Midbrain (tissue), 1 donor: ENCODE measurements around the gene UMPS.

Experiments
- DNase-seq: peaks from one replicate; lab custom pipeline; 2025; lab: John Stamatoyannopoulos, UW

Gene UMPS

GRCh38 chr3:124730129-124730940 is at the start of gene UMPS:
TSS of gene UMPS (plus strand) at chr3:124730452. CDS start at chr3:124730472, 20 bp downstream.
- DNase-seq = peak; percentile 90

GRCh38 chr3:124680521-124680920 is 49.7 kb upstream of the UMPS start:
- DNase-seq = no peak

DNA sequence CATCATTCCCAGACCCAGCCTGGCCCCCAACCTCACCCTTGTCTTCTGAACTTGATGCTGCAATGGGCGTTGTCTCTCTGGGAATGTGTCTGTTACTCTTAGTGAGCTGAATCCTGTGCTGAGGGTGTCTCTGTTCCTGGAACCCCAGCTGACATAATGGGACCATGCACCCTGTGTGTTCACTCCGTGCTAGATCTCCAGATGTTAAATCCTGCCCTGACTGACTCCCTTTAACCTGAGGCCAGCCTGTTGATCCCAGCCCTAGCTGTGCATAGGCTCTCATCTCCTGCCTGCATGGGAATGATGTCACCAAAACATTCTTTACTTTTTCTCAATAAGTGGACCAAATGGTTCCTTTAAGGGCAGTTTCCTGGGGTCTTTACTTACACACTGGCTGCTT is 48.0 kb upstream of the UMPS start:
- DNase-seq = no peak

- no peak for DNase-seq
Observed at GRCh38 chr3:124684459-124684858, 45.8 kb upstream of the UMPS start.

- no peak for DNase-seq
Observed at GRCh38 chr3:124685067-124685466, 45.2 kb upstream of the UMPS start.

DNA sequence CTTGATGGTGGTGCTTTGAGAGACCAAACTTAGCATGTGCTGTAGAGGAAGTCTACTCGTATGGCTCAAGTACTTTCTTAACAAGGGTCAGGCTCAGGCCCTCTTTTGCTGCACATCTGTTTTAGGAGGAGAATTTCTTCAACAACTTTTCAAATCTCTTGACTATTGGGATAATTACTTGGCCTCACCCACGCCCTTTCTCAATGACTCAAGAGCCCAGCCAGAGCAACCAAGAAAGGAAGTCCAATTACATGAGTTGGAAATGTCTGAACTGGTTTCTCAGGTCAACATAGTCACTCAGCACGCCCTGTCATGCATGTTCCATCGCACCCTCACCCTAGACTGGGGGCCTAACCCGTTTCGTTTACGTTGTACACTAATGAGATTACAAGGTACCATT is 44.8 kb upstream of the UMPS start:
- DNase-seq = no peak

DNA sequence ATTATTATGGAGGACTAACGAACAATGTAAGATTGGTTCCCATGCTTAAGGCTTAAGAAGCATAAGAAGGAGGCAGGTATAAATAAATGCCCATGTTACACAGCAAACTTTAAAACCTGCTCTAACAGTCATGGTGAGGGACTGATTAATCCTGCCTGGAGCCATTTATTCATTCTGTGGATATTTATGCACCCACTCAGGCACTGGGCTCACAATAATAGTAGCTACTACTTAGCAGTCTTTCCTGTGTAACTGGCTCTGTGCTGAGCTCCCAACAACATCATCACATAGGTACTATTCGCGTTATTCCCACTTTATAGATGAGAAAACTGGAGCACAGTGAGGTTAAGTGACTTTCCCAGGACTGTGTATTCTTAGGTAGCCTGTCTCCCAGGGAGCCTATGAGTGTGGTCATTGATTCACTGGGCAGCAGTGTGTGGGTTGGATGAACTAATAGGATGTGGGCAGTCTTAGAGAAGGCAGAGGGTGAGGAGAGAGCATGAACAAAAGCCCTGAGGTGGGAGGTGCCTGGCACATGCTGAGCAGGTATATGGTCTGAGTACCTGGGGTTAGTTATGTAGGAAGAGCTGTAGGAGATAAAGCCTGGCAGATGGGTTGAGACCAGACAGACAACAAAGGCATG is 44.1 kb upstream of the UMPS start:
- DNase-seq = no peak

DNA sequence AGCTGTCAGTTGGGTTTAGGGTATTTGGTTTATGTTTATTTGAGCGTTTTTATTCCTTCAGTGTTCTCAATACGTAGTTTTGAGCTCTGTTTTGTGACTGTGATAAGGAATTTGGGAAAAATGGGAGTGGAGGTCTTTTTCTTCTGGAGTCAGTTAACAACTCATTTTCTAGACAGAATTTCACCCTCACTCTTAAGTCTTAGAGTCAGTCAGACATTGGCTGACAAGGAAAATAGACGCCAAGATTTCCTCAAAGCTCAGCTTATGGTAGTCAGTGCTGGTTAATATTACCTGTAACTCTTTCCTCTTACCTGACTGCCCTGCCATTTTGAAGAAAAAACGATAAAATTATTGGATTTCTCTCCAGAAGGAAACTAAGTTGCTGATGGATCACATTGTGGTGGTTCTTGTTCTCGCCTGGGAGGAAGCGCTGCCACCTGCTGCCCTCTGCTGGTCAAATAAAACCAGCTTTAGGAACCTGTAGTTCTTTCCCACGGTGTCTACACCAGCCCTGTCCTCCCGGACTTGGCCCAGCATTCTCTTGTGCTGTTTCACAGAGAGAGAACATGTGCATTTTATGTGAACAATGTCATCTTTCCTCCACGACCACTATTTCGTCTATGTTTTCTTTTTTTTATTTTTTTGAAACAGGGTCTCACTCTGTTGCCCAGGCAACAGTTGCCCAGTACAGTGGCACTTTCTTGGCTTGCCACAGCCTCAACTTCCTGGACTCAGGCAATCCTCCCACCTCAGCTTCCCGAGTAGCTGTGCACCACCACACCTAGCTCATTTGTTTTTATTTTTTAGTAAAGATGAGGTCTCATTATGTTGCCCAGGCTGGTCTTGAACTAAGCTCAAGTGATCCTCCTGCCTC is 41.4 kb upstream of the UMPS start:
- DNase-seq = peak; percentile 78

- DNase-seq = no peak
Observed at GRCh38 chr3:124691599-124691998, 38.7 kb upstream of the UMPS start.

- no peak for DNase-seq
Observed at GRCh38 chr3:124694486-124694885, 35.8 kb upstream of the UMPS start.

DNA sequence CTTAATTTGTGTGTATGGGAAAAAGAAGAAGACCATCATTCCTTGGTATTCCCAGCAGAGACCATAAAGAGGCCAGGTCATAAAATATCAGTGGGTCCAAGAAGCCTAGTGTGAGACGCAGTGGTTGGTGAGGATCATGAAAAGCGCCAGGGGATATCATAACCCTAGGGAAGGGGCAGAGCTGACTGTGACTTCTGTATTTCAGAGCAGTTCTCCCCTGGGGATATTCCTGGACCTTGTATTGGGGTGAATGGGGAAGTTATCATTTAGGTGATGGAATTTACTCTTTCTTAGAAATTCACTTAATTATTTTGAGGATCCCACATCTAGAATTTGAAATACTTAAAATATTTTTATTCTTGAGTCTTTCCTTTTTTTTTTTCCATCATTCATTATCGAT is 34.9 kb upstream of the UMPS start:
- DNase-seq = no peak

- no peak for DNase-seq
Observed at GRCh38 chr3:124696006-124696405, 34.2 kb upstream of the UMPS start.

DNA sequence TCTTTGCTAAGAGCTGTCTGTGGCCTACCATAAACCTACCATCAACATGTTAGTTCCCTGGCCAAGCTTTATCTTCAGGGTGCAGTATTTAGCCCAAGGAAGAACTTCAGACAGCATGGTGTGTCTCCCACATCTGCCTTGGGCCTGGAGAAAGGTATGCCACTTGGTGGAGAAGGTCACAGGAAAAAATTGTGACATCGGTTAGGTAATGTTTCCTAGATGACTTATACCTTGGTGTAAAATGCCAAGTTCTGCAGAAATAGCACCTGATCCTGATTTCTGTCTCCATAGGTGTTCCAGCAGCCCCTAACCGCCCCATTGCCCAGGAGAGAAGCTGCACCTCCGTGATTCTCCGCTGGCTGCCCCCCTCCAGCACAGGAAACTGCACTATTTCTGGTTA is 33.0 kb upstream of the UMPS start:
- no peak for DNase-seq

DNA sequence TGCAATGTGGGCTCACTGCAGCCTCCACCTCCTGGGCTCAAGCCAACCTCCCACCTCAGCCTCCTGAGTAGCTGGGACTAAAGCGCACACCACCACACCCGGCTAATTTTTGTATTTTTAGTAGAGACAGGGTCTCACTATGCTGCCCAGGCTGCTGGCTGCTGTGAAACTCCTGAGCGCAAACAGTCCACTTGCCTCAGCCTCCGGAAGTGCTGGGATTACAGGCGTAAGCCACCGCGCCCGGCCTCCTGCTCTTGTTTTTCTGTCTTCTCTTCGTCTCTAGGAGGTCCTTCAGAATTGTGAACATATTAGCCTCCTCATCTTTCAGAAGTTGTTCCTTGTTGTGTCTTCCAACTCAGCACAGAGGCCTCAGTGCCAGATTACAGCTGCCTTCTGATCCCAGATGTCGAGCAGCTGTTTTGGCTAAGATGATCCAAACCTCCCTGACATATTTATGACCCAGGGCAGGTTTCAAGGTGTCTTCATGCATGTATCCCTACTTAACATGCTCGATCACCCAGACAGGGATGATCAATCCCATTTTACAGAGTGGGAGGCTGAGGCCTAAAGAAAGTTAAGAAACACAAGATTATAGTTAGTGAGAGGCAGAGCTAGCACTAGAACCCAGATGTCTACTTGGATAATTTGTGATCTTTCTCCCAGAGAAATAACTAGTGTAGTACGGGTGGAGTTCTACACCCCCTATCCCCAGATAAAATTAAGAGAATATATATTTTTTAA is 32.1 kb upstream of the UMPS start:
- DNase-seq = no peak

- DNase-seq = no peak
Observed at GRCh38 chr3:124699051-124699450, 31.2 kb upstream of the UMPS start.

- no peak for DNase-seq
Observed at GRCh38 chr3:124699686-124700396, 30.4 kb upstream of the UMPS start.

DNA sequence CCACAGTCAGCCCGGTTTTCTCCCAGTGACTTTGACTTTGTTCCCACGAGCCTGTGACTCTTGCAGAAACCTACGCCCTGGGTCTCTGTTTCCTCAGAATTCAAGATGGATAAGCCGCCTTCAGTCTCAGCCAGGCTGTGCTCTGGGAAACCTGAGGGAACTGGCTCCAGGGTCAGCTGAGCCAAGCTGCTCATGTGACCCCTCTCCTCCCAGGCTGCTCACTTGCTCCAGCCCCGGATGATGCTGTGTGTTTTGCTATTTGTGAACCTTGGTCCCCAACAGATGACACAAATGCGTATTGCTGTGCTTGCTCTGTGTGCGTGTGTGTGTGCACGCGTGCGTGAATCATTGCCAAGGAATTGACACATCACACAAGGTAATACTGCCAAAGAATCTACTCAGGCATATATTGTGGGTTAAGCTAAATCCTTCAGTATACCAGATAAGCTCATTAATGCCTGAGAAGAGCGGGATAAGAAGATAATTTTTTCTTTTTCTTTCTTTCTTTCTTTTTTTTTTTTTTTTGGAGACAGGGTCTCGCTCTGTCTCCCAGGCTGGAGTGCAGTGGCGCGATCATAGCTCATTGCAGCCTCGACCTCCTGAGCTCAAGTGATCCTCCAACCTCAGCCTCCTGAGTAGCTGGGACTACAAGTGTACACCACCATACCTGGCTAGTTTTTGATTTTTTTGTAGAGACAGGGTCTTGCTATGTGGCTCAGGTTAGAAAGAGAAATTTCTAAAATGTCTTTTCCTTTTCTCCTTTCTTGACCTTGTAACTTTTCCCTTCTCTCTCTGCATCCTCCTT is 29.2 kb upstream of the UMPS start:
- no peak for DNase-seq

DNA sequence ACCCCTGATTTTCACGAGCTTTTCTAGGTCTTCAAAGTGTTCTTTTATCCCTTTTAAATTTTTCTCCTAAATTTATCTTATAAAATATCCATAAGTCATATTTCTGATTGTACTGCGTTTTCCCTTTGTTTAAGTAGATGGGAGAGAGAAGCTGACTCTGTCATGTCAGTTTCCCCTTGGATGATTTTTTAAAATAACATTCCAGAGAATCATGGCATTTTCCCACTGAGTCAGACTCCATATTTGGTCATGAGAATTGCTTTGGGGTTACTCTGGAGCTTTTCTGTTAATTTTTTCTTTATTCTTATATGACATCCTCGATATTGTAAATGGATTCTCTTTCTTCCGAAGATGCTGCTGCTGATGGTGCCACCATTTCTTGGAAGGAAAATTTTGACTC is 28.6 kb upstream of the UMPS start:
- DNase-seq = no peak

DNA sequence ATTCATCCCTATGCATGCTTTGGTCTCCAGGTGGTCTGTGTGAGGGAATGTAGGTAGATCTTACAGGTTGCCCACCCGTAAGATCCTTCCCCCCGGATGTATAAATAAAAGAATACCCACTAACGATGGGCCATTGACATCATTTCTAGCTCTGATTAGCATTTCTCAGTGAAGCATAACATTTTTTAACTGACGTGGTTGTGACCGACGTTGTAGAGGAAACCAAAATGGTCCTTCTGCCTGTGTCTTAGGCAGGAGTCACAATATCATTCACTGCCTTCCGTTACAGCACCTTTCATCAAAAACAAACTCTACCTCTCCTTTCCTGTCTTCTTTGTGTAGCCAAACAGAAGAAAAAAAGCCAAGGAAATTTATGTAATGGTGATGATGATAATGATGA is 27.3 kb upstream of the UMPS start:
- DNase-seq = no peak

DNA sequence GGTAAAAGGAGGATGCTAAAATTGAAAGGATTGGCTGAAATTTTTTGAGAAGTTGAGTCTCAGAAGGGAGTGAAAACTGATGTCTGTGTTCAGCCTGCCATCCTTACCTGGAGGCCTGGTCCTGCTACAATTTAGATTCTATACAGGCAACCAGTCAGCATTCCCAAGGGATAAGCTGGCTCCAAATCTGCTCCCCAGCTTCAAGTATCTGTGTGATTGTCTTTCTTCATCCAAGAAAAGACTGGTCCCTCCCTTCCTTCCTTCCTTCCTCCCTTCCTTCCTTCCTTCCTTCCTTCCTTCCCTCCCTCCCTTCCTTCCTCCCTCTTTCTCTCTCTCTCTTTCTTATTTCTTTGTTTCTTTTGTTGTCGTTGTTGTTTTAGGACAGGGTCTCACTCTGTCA is 24.7 kb upstream of the UMPS start:
- no peak for DNase-seq
